SK-N-SH (cell line): Measurements from ENCODE around the gene UBTF.

Experiments used
- ELF1 ChIP-seq: IDR thresholded peaks from 2 replicates; pipeline ENCODE4 v1.4.0; 2012
- YY1 ChIP-seq: IDR thresholded peaks from 2 replicates; pipeline ENCODE4 v1.4.0; 2012; ENCODE audit warnings: low read depth, mild to moderate bottlenecking
- TF ChIP-seq, protein P1 (sequence below): IDR thresholded peaks from 2 replicates; pipeline ENCODE4 v1.4.0; 2012; ENCODE audit warnings: low read depth, borderline replicate concordance
- TF ChIP-seq, protein P2 (sequence below): IDR thresholded peaks from 2 replicates; pipeline ENCODE4 v1.4.0; 2012; ENCODE audit warnings: low read depth
- TF ChIP-seq, protein P3 (sequence below): fragments of 200-600 bp; sonication (generic); IDR thresholded peaks from 2 replicates; pipeline ENCODE4 v1.6.1; 2017; ENCODE audit warnings: antibody characterized with exemption, mild to moderate bottlenecking, moderate library complexity
- TF ChIP-seq, protein P4 (sequence below): IDR thresholded peaks from 2 replicates; pipeline ENCODE4; 2012

DNA sequence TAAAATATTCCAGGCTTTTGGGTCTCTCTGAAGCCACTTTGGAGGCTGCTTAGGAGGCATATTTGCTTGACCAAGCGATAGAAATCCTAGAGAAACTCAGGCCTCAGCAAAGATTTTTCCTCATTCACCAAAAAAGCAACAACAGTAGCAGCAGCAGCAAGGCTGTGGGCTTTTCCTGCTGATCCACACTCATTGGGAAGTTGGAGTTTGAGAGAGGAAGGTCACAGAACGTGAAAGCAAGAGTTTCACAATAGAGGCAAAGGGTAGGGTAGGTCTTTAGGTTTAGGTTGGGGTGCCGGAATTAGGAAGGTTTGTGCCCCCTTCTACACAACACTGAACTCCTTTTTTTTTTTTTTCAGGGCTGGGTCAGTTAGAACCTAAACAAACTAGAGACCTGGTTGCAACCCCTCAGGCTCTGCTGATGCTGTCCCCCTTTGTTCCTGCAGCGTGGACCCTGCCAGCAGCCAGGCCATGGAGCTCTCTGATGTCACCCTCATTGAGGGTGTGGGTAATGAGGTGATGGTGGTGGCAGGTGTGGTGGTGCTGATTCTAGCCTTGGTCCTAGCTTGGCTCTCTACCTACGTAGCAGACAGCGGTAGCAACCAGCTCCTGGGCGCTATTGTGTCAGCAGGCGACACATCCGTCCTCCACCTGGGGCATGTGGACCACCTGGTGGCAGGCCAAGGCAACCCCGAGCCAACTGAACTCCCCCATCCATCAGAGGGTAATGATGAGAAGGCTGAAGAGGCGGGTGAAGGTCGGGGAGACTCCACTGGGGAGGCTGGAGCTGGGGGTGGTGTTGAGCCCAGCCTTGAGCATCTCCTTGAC is 30.7 kb downstream of the UBTF start:
- TF ChIP-seq, protein P1, sequence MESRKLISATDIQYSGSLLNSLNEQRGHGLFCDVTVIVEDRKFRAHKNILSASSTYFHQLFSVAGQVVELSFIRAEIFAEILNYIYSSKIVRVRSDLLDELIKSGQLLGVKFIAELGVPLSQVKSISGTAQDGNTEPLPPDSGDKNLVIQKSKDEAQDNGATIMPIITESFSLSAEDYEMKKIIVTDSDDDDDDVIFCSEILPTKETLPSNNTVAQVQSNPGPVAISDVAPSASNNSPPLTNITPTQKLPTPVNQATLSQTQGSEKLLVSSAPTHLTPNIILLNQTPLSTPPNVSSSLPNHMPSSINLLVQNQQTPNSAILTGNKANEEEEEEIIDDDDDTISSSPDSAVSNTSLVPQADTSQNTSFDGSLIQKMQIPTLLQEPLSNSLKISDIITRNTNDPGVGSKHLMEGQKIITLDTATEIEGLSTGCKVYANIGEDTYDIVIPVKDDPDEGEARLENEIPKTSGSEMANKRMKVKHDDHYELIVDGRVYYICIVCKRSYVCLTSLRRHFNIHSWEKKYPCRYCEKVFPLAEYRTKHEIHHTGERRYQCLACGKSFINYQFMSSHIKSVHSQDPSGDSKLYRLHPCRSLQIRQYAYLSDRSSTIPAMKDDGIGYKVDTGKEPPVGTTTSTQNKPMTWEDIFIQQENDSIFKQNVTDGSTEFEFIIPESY: no peak
- TF ChIP-seq ELF1 (no peak), YY1 (no peak)
- TF ChIP-seq, protein P2, sequence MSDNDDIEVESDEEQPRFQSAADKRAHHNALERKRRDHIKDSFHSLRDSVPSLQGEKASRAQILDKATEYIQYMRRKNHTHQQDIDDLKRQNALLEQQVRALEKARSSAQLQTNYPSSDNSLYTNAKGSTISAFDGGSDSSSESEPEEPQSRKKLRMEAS: no peak
- TF ChIP-seq, protein P3, sequence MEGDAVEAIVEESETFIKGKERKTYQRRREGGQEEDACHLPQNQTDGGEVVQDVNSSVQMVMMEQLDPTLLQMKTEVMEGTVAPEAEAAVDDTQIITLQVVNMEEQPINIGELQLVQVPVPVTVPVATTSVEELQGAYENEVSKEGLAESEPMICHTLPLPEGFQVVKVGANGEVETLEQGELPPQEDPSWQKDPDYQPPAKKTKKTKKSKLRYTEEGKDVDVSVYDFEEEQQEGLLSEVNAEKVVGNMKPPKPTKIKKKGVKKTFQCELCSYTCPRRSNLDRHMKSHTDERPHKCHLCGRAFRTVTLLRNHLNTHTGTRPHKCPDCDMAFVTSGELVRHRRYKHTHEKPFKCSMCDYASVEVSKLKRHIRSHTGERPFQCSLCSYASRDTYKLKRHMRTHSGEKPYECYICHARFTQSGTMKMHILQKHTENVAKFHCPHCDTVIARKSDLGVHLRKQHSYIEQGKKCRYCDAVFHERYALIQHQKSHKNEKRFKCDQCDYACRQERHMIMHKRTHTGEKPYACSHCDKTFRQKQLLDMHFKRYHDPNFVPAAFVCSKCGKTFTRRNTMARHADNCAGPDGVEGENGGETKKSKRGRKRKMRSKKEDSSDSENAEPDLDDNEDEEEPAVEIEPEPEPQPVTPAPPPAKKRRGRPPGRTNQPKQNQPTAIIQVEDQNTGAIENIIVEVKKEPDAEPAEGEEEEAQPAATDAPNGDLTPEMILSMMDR: no peak
- TF ChIP-seq, protein P4, sequence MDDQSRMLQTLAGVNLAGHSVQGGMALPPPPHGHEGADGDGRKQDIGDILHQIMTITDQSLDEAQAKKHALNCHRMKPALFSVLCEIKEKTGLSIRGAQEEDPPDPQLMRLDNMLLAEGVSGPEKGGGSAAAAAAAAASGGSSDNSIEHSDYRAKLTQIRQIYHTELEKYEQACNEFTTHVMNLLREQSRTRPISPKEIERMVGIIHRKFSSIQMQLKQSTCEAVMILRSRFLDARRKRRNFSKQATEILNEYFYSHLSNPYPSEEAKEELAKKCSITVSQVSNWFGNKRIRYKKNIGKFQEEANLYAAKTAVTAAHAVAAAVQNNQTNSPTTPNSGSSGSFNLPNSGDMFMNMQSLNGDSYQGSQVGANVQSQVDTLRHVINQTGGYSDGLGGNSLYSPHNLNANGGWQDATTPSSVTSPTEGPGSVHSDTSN: no peak
